NCI-H460 (cell line): ENCODE data around the gene DOK5. TPM values are rescaled to one million over a fixed set of nuclear protein-coding genes. Genes with fewer than 3 reads are reported as not detected.
"Not testable (repeated sequence)": the region's sequence is repeated elsewhere in the genome, so short reads cannot be mapped to it uniquely, and the experiment has no call there.

Experiments
- DNase-seq: peaks from one replicate; pipeline ENCODE4 v3.0.0-alpha.2; 2016; ENCODE audit warnings: low read depth; ENCODE audit errors: extremely low read depth
- total RNA-seq: library from RNA; depleted of rRNA; stranded (reverse); fragments of >200 nt; shearing (Covaris generic); gene quantifications from 2 replicates; pipeline ENCODE4 v1.2.3, GENCODE V29; 2014

Gene DOK5
- total RNA-seq, 1 experiment from 2014 or later, result not detected

DNA sequence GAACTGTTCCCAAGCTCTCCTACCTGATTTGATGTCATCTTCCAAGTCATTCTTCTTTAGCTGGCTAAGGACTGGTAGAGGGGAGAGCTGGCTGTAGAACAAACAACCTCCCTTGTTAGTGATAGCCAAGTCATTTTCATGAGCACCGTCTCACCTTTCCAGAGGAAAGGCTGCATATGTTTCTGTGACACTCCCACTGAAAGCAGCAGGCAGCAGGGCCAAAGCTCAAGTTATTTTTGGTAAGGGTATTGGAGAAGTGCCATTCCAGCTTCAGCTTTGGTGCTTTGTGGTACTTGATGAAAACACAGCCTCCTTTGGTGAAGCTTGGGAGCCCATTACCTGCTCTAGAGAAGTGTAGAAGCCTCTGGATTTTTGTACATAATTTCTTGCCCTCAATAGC, 5.4 kb upstream of the DOK5 start:
- no peak for DNase-seq

- no peak for DNase-seq
Measured at GRCh38 chr20:54470697-54471096, 4.7 kb upstream of the DOK5 start.

DNA sequence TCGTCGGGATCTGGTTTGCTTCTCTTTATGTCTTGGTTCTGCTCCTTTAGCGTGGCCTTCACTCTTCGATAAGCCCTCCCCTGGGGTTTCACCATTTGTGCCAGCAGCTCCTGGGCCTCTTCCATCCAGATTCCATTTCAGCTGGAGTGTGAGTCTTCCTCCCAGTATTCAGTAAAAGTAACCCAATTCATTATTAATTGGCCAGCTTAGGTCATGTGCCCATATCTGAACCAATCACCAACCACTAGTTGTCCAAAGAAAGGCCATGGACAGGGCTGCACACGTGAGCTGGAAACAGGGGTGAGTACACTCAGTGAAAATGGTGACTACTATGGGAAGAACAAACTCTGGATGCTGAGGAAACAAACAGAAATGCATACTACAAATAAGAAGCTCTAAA, 2.8 kb upstream of the DOK5 start:
- no peak for DNase-seq

GRCh38 chr20:54473340-54473739, 2.1 kb upstream of the DOK5 start:
- DNase-seq, result no peak

DNA sequence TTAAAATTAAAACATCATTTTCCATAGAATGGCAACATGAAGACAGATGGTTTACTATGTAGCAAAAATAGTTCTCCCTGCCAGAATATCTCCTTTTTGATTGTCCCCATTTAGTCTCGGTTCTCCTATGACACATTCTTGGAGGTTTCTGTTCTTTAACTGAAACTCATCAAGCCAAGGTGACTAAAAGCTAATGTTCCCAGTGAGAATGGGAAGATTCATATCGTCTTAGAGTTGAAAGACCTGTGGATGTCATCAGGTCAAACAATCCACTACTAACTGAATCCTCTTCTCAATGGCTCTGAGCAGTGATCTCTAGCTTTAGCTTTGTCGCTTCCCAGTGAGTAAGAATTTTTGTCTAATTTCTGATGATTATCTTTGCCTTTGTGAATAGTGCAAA, 1.3 kb upstream of the DOK5 start:
- no peak for DNase-seq

GRCh38 chr20:54474866-54475265, 527 bp upstream of the DOK5 start:
- DNase-seq, result no peak

DNA sequence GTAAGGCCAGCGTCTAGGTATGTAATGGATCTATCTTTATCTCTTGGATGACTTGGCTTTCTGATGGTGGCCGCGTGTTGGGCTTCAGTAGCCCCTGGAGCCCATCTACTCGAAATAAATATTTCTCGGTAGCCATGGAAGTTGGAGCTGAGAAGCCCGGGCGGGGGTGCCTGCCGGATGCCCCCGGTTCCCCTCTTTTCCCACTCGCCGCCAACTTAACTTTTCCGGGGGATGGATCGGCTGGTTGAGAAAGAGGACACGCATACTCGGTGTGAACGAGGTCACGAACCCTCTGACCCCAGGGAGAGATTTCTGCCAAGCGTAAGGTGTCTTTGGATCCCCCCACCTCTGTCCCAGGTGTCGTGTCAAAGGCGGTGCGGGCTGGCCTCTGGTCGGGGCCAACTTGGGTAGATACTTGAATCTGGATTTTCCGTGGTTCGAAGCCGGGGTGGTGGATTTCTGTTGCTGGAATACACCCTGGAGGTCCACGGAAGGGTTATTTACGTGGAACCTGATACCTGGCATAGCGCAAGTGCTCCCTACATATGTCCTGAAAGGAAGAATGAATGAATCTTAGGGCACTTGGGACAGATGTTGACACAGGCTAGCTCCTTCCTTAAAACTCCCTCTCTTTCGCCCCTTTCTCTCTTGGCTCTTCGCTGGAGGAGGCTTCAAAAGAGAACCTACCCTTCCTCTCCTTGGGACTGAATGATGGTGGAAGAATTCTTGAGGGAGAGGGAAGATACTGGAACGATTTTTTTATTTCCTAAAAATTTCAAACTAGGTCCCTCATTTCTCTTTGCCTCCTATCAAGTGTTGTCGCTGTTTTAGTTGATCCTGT, 996 bp downstream of the DOK5 start:
- DNase-seq, result no peak

GRCh38 chr20:54477191-54477955, 2.0 kb downstream of the DOK5 start:
- no peak for DNase-seq

GRCh38 chr20:54479138-54479906, 3.9 kb downstream of the DOK5 start:
- DNase-seq, result no peak

DNA sequence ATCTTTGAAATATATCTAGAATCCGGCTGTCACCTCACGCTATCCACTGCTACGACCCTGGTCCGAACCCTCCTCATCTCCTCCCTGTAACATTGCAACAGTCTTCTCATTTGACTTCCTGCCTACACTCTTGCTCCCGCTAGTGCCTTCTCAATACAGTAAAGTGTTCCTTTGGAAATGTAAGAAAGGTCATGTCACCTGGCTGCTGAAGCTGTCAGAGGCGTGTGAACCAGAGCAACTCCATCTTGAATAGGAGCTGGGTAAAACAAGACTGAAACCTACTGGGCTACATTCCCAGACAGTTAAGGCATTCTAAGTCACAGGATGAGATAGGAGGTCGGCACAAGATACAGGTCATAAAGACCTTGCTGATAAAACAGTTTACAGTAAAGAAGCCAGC, 4.5 kb downstream of the DOK5 start:
- not testable (repeated sequence) for DNase-seq

- no peak for DNase-seq
Measured at GRCh38 chr20:54481442-54481841, 6.0 kb downstream of the DOK5 start.

DNA sequence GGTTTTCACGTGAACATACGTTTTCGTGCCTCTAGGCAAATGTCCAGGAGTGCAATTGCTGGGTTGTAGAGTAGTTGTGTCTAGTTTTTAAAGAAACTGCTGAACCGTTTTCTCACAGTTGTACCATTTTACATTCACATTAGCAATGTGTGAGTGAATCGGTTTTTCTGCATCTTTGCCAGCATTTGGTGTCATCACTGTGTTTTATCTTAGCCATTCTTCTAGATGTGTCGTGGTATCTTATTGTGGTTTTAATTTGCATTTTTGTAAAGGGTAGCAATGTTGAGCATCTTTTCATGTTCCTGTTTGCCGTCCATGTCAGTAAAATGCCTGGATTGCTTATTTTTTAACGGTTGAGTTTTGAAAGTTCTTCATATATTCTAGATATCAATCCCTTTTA, 10.2 kb downstream of the DOK5 start:
- DNase-seq, result no peak

- no peak for DNase-seq
Measured at GRCh38 chr20:54486585-54486984, 11.2 kb downstream of the DOK5 start.

DNA sequence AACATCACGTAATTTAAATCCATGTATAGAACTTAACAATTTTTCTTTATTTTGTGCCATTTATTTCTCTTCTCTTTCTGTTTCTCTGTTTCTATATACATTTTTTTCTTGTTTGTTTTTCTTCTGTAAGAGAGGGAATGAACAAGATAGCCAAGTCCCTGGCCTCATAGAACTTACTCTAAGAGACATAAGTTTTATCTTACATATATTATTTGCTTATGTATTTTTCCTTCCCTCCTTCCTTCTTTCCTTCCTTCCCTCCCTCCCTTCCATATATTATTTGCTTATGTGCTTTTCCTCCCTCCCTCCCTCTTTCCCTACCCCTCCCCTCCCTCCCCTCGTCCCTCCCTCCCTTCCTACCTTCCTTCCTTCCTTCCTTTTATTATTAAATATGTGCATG, 13.0 kb downstream of the DOK5 start:
- DNase-seq, result no peak

DNA sequence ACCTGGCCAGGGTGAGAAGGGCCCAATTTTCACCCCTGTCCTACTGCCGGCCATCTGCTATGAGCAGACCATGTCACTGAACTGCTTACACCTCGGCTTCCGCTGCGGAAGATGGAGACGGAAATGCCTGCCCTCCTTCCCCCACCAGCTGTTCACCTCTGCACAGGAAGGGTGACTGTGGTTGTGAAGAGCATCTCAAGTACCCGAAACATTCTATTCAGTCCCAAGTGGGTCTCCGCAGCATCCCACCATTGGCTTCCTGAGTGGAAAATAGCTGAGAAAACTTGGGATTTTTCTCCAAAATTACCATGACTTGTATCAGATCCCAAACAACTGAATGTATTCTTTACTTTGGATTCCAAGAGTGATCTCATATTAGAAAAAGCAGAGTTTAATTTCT, 16.1 kb downstream of the DOK5 start:
- no peak for DNase-seq

GRCh38 chr20:54494303-54495006, 19.1 kb downstream of the DOK5 start:
- DNase-seq, result no peak

DNA sequence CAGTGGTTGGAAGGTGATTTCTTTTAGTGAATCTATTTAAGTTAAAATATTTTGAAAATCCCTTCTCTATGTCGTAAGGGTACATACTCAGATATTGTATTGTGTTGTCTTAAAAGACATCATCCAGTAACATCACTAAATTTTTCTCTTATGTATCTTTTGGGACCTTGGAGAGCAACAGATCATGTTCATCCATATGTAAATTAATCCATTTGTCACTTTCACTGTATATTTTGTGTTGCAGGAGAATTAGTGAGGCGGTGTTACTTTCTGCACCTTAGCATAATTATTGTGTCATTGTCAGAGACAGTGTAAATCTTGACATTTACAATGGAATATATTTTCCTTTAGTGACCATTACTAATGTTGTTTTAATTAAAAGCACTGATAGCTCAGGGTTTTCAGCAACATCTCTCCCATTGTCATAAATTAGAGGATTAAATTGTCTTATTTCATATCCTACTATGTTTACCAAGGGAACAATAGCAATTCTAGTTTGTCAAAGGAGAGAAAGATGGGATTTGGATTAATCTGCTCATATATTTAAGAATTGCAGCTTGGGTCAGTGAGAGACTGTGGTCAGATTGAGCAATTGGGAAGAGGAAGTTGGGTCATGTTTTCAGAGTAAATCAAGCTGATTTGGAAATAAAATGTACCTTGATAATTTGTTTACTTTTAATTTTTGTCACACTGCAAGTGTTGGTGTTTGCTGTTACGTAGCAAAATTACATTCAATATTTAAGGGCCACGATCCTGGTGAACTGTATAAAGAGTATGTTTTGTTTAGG, 22.7 kb downstream of the DOK5 start:
- DNase-seq, result no peak

GRCh38 chr20:54499111-54499510, 23.7 kb downstream of the DOK5 start:
- DNase-seq, result no peak

DNA sequence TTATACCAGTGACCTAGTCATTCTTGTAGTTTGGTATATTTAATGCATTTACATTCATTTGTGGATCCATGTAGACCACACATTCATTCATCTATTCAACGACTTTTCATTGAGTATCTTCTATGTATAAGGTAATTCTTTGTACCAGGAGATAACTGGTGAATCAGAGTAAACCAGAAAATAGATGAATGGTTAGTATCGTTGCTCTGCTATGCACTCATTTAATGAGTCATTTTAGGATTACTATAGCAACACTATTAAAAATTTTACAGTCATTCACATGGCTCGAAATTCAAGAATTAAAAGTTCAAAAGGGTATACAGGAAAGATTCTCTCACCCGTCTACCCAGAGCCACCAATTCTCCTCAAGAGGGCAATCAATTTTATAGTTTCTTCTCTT, 26.8 kb downstream of the DOK5 start:
- DNase-seq, result no peak

DNA sequence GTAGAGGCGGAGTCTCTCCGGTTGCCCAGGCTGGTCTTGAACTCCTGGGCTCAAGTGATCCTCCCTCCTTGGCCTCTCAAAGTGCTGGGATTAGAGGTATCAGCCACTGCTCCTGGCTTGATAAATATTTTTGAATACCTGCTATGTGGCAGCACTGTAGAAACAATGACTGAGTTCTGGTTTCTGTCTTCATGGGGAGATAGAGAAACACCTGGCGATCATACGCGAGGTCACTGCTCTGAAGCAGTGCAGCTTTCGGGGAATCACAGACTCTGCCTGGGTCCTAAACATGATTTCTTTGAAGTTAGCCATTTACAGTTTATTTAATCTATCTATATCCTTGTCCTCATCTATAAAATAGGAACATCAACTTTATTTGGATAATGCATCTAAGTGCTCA, 31.2 kb downstream of the DOK5 start:
- no peak for DNase-seq
